ENCODE results near the gene EEIG1. TPM values are rescaled to one million over a fixed set of nuclear protein-coding genes. Genes with fewer than 3 reads are reported as not detected.

The EEIG1 gene
- total RNA-seq, 4 donors from 2014 or later: 18.3 to 34.7 (median 24.9) TPM

DNA sequence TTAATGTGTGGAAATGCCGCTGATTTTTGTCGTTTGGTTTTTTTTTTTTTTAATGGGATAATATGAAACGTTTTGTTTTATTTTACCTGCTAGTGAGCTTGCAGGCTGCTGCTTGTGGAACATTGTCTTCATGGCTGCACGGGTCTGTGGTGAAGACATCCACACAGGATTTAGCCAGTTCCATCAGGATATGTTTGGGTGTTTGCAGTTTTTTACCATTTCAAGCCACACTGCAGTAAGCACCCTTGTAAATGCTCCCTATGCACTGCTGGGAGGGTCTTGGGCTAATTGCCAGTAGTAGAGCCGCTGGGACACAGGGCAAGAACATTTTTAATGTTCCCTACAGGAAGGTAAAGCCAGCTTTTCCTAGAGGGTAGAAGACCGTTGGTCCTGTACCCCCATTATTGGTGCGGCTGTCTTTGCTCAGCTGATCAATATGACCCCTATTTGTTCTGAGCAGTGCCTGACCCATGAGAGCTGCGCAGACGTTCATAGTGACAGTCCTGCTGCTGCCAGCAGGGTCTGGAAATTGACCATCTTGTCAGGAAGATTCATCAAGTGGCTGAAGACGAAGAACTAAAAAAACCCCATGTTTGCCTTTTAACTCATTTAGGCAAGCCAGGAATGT is 20.5 kb upstream of the EEIG1 start:
- DNase-seq: peak in 1 of 2 donors; percentile 17
- Histone ChIP-seq H3K4me3 (replicated peaks in 1 of 3) (no peak overlapping the region), H3K36me3 (no peaks in the 10 kb centered on the region), H3K9me3 (no peaks in the 10 kb centered on the region), H3K4me1 (peaks cover 14 to 27% of the 10 kb centered on the region in 2 donors), H3K27ac (peak overlapping the region; percentile 67 to 75 (median 70)), H3K27me3 (no peaks in the 10 kb centered on the region)
- WGBS, 2 donors: 58 to 62% methylated on average over 10 of the region's 10 CpGs
- intact Hi-C loops (cut with DNase I): no loop called here
- TF ChIP-seq, protein P1, sequence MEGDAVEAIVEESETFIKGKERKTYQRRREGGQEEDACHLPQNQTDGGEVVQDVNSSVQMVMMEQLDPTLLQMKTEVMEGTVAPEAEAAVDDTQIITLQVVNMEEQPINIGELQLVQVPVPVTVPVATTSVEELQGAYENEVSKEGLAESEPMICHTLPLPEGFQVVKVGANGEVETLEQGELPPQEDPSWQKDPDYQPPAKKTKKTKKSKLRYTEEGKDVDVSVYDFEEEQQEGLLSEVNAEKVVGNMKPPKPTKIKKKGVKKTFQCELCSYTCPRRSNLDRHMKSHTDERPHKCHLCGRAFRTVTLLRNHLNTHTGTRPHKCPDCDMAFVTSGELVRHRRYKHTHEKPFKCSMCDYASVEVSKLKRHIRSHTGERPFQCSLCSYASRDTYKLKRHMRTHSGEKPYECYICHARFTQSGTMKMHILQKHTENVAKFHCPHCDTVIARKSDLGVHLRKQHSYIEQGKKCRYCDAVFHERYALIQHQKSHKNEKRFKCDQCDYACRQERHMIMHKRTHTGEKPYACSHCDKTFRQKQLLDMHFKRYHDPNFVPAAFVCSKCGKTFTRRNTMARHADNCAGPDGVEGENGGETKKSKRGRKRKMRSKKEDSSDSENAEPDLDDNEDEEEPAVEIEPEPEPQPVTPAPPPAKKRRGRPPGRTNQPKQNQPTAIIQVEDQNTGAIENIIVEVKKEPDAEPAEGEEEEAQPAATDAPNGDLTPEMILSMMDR (IDR thresholded peaks at IDR 0.05): no peak
- no peak for TF ChIP-seq POLR2A (IDR thresholded peaks at IDR 0.05)

- Histone ChIP-seq H3K9me3 (no peaks in the 10 kb centered on the region), H3K27ac (no peak overlapping the region), H3K4me1 (peaks cover 14 to 15% of the 10 kb centered on the region in 2 donors), H3K4me3 (replicated peaks in 1 of 3) (no peak overlapping the region), H3K27me3 (no peaks in the 10 kb centered on the region), H3K36me3 (no peaks in the 10 kb centered on the region)
- intact Hi-C loops (cut with DNase I): no loop called here
- TF ChIP-seq, protein P1 (IDR thresholded peaks at IDR 0.05): no peak
- TF ChIP-seq POLR2A (IDR thresholded peaks at IDR 0.05): no peak
- no peak for DNase-seq
- 94 to 95% methylated on average over 2 of the region's 2 CpGs for WGBS, 2 donors
These were observed 18.7 kb upstream of the EEIG1 start for GRCh38 chr9:127999461-127999860.

DNA sequence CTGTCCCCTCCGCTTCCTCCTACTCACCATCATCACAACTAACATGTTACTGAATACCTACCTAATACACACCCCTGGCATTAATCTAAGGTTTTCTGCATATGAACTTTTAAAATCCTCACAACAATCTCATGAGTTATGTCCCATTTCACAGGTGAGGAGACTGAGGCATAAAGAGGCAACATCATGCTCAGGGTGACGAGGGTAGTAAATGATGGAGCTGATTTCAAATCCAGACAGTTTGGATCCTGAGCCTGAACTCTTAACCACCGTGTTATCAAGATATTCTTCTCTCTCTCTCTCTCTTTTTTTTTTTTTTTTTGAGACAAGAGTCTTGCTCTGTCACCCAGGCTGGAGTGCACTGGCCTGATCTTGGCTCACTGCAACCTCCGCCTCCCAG is 12.9 kb upstream of the EEIG1 start:
- no peak overlapping the region for H3K4me3 ChIP-seq (replicated peaks in 1 of 3)
- intact Hi-C loops (cut with DNase I): no loop called here
- H3K27me3 ChIP-seq: no peaks in the 10 kb centered on the region
- 89 to 90% methylated on average over 4 of the region's 4 CpGs for WGBS, 2 donors
- H3K27ac ChIP-seq: no peak overlapping the region
- H3K4me1 ChIP-seq: peaks cover 6 to 16% of the 10 kb centered on the region in 2 donors
- no peak for DNase-seq
- TF ChIP-seq POLR2A (IDR thresholded peaks at IDR 0.05): no peak
- TF ChIP-seq, protein P1 (IDR thresholded peaks at IDR 0.05): no peak
- no peaks in the 10 kb centered on the region for H3K9me3 ChIP-seq
- no peaks in the 10 kb centered on the region for H3K36me3 ChIP-seq

DNA sequence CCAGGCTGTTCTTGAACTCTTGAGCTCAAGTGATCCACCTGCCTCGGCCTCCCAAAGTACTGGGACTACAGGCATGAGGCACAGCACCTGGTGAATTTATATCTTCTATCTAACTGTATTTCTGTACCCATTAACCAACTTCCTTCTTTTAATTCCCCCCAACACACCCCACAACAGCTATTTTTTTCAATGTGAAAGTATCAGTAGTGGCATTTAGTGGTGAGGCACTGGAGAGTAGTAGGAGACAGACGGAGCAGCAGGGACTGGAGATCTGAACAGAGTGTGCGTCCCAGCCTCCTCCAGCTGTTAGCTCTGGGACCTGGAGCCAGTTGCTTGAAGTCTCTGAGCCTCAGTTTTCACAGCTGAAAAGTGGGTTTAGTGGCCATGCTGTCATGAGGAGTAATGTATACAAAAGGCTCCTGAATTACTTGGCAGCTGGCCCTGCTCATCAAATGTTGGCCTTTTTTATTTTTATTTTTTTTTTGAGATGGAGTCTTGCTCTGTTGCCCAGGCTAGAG is 11.0 kb upstream of the EEIG1 start:
- Histone ChIP-seq H3K9me3 (no peaks in the 10 kb centered on the region), H3K36me3 (no peaks in the 10 kb centered on the region), H3K27ac (peak overlapping the region in 2 of 3 donors; percentile 71 to 78), H3K27me3 (no peaks in the 10 kb centered on the region), H3K4me3 (replicated peaks in 1 of 3) (no peak overlapping the region), H3K4me1 (peaks cover 6 to 23% of the 10 kb centered on the region in 2 donors)
- TF ChIP-seq, protein P1 (IDR thresholded peaks at IDR 0.05): no peak
- TF ChIP-seq POLR2A (IDR thresholded peaks at IDR 0.05): no peak
- no peak for DNase-seq
- intact Hi-C loops (cut with DNase I): no loop called here
- WGBS, 2 donors: 79 to 83% methylated on average over 3 of the region's 3 CpGs

DNA sequence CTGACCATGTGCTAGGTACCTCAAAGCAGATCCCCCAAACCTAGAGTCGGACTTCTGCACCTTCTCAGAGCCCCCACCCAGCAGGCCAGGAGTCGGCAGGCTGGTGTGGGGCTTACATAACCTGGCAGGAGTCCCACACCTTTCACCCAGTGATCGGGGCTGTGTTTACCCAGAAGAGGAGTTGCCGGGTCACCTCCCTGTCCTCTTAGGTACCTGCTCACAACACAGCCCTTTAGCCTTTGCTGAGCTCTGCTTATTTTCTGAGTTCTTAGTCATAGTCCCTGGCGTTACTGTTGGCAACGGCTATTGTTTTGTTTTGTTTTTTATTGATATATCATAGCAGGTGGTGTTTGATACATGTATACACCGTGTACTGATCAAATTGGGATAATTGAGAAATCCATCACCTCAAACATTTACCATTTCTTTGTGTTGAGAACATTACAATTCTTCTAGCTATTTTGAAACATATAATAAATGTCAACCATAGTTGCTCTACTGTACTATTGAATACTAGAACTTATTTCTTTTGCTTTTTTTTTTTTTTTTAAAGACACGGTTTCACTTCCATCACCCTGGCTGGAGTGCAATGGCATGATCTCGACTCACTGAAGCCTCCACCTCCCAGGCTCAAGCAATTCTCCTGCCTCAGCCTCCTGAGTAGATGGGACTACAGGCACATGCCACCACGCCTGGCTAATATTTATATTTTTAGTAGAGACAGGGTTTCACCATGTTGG is 10.4 kb upstream of the EEIG1 start:
- H3K36me3 ChIP-seq: no peaks in the 10 kb centered on the region
- H3K4me3 ChIP-seq (replicated peaks in 1 of 3): no peak overlapping the region
- H3K4me1 ChIP-seq: peaks cover 6 to 26% of the 10 kb centered on the region in 2 donors
- DNase-seq: peak; percentile 78 to 80
- H3K27ac ChIP-seq: peak overlapping the region; percentile 27 to 78 (median 71)
- TF ChIP-seq, protein P1 (IDR thresholded peaks at IDR 0.05): no peak
- H3K9me3 ChIP-seq: no peaks in the 10 kb centered on the region
- WGBS, 2 donors: 31 to 44% methylated on average over 9 to 10 of the region's 10 CpGs
- no peaks in the 10 kb centered on the region for H3K27me3 ChIP-seq
- intact Hi-C loops (cut with DNase I): no loop called here
